ENCODE measurements around the gene LONP1.

GRCh38 chr19:5694167-5694955 is 25.6 kb downstream of the LONP1 start:
- no peak for TF ChIP-seq POLR2A (IDR thresholded peaks at IDR 0.05; ENCODE audit: borderline replicate concordance, extremely low read depth, insufficient read depth, insufficient read length)
- TF ChIP-seq CTCF (IDR thresholded peaks at IDR 0.05 in 2 of 3, conservative IDR thresholded peaks at IDR 0.05 in 1 of 3; ENCODE audit: borderline replicate concordance in 1 of 3, insufficient read depth in 1 of 3, low read depth in 2 of 3, low read length in 2 of 3) = no peak
- no peak for TF ChIP-seq EZH2 (IDR thresholded peaks at IDR 0.05)
- no peak for TF ChIP-seq ZFX (IDR thresholded peaks at IDR 0.05)
- no peak for TF ChIP-seq REST (IDR thresholded peaks at IDR 0.05; ENCODE audit: low read depth)
- TF ChIP-seq POLR2AphosphoS5 (IDR thresholded peaks at IDR 0.05; ENCODE audit: low read depth, low read length) = 0 out of 2 replicates have a peak, but pooled peaks have one; percentile 36
